Right lobe of liver (tissue), 6 donors: Measurements from ENCODE around the gene TMEM238L. TPM values are rescaled to one million over a fixed set of nuclear protein-coding genes. Genes with fewer than 3 reads are reported as not detected.

Experiments
- ATAC-seq, 4 donors: fragments of 200-7000 bp; cut with Tn5 transposase; one replicate each; pipeline ENCODE4 v1.9.1; 2020; ENCODE audit warnings: mild to moderate bottlenecking in 4 of 4, moderate library complexity in 4 of 4
- DNase-seq, 3 donors: peaks; one replicate each; pipeline ENCODE4 v3.0.0-alpha.2; 2020
- H3K27ac ChIP-seq, 3 donors: fragments of 200-600 bp; one replicate each; pipeline ENCODE4 v1.8.0; 2022
- H3K27me3 ChIP-seq, 2 donors: fragments of 200-600 bp; one replicate each; pipeline ENCODE4 v1.8.0; 2022
- H3K36me3 ChIP-seq, 4 donors: fragments of 200-600 bp; sonication (generic) in 1 of 4; one replicate each; pipeline versions ENCODE4 v1.5.1 to v1.8.0; 2017 to 2022; ENCODE audit warnings: control low read depth in 1 of 4
- H3K4me1 ChIP-seq, 4 donors: fragments of 200-600 bp; sonication (generic) in 1 of 4; one replicate each; pipeline versions ENCODE4 v1.5.1 to v1.8.0; 2017 to 2022; ENCODE audit warnings: control low read depth in 1 of 4
- H3K4me3 ChIP-seq, 3 donors: fragments of 200-600 bp; one replicate each; pipeline ENCODE4 v1.8.0; 2022
- H3K9me3 ChIP-seq, 4 donors: fragments of 200-600 bp; sonication (generic) in 1 of 4; one replicate each; pipeline versions ENCODE4 v1.5.1 to v1.8.0; 2017 to 2022; ENCODE audit warnings: control low read depth in 1 of 4
- POLR2A ChIP-seq: fragments of 450-650 bp; IDR thresholded peaks from one replicate; pipeline ENCODE4 v1.6.1; 2017; ENCODE audit warnings: antibody characterized with exemption, mild to moderate bottlenecking
- WGBS: methylation state at CpG from one replicate; pipeline ENCODE4 v1.1.6; 2018; ENCODE audit warnings: low coverage, low lambda C conversion rate; ENCODE audit not compliant: insufficient coverage; ENCODE audit errors: missing lambda C conversion rate; 5-methylcytosine and 5-hydroxymethylcytosine counted together
- intact Hi-C, 2 donors: fragments of 100-400 bp; cut with DNase I; formaldehyde crosslinking; loops; one replicate each; pipeline versions ENCODE4 v1.11.2 to v1.14.1; 2022
- total RNA-seq, 6 experiments: library from RNA; depleted of rRNA in 2 of 6; stranded (reverse); fragments of >200 nt in 2 of 6; fragmentation: NEBNext Ultra II Directional in 3 of 6; extraction: Animal tissue kit (Norgen Biotek cat#: 25700) in 3 of 6; gene quantifications; one replicate each; pipeline versions ENCODE4 v1.1.0 to v1.2.4, GENCODE V29; 2016 to 2023
- TF ChIP-seq, protein P1 (sequence below), 4 donors: fragments of 200-600 bp in 3 of 4; fragments of 450-650 bp in 1 of 4; IDR thresholded peaks; one replicate each; pipeline versions ENCODE4 v1.5.1 to v1.8.0; 2016 to 2022; ENCODE audit warnings: antibody characterized with exemption in 4 of 4, mild to moderate bottlenecking in 2 of 4
- donor health status: DM: no; HTN: yes; CAD: no.
- donor health status: DM: no; HTN: no; CAD: no.
- donor health status: DM: no; HTN: no; CAD: no.
- donor health status: DM: no; HTN: yes; CAD: no.
- donor health status: DM: no; HTN: yes; CAD: no.

The TMEM238L gene
- total RNA-seq, 6 experiments from 2014 or later = not detected

DNA sequence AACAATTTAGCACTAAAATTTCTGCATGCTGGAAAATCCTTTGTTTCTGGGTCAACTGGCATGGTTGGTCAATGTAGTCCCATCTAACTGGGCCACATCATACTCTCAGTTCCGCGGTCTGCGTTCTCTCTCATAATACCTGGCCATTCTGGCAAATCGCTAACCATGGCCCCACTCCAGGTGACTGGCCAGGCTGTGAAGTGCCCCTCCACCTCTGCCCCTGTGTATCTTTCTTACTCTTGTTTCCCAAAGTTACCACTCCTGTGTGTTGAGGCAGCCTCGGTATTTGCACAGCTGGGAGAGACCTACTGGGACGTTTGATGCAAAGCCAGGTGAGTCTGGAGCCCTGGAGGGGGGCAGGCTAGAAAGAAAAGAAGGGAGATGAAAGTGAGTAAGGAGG lies 2.0 kb upstream of the TMEM238L start:
- Histone ChIP-seq H3K27ac (no peak overlapping the region), H3K9me3 (no peaks in the 10 kb centered on the region), H3K4me1 (peaks cover 0 to 8% (median 0%) of the 10 kb centered on the region in 4 donors), H3K27me3 (no peaks in the 10 kb centered on the region), H3K36me3 (no peaks in the 10 kb centered on the region), H3K4me3 (no peak overlapping the region)
- no peak for ATAC-seq
- 91% methylated on average over 6 of the region's 6 CpGs for WGBS
- no peak for TF ChIP-seq POLR2A
- TF ChIP-seq, protein P1, sequence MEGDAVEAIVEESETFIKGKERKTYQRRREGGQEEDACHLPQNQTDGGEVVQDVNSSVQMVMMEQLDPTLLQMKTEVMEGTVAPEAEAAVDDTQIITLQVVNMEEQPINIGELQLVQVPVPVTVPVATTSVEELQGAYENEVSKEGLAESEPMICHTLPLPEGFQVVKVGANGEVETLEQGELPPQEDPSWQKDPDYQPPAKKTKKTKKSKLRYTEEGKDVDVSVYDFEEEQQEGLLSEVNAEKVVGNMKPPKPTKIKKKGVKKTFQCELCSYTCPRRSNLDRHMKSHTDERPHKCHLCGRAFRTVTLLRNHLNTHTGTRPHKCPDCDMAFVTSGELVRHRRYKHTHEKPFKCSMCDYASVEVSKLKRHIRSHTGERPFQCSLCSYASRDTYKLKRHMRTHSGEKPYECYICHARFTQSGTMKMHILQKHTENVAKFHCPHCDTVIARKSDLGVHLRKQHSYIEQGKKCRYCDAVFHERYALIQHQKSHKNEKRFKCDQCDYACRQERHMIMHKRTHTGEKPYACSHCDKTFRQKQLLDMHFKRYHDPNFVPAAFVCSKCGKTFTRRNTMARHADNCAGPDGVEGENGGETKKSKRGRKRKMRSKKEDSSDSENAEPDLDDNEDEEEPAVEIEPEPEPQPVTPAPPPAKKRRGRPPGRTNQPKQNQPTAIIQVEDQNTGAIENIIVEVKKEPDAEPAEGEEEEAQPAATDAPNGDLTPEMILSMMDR (IDR thresholded peaks at IDR 0.05) = no peak
- intact Hi-C loops = no loop called here
- DNase-seq = no peak

DNA sequence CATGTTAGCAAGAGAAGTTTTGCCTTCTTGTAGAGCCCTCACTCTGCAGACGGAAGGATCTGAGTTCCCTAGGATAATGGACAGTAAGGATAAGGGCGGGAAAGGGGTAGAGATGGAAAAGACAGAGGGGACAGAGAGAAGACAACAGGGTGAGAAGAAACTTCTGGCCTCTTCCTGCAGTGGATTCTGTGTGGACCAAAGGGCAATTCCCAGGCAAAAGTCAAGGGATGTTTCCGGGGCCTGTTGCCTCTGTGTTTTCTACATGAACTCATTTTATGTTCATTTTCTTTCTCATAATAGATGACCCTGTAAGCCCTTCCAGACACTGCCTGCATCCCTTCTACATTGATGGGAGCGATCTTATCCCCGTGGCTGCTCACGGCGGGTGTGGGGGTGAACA lies 647 bp upstream of the TMEM238L start:
- no peak for TF ChIP-seq POLR2A
- TF ChIP-seq, protein P1 (IDR thresholded peaks at IDR 0.05) = no peak
- Histone ChIP-seq H3K4me3 (no peak overlapping the region), H3K36me3 (no peaks in the 10 kb centered on the region), H3K4me1 (peaks cover 0 to 4% (median 1%) of the 10 kb centered on the region in 4 donors), H3K27me3 (no peaks in the 10 kb centered on the region), H3K9me3 (no peaks in the 10 kb centered on the region), H3K27ac (no peak overlapping the region)
- WGBS = 89% methylated on average over 7 of the region's 7 CpGs
- DNase-seq (no peak), ATAC-seq (no peak)
- intact Hi-C loops = no loop called here

DNA sequence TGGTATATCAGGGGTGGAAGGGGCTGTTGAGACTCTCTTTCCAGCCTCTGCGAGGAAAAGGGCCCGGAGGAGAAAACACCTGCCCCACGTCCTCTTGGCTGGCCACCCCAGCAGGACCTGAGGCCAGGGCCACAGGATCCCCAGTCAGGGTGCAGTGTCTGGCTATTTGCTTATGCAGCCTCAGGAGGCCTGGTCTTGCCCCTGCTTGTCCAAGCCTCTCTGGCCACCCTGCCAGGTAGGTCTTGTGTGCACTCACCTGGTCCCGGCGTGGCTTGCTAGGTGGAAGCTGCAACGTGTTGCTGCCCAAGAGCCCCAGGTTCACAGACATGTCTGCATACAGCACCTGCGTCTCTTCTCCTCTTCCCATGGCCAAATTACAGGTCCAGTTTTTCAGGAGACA lies 549 bp downstream of the TMEM238L start:
- intact Hi-C loops = no loop called here
- H3K27me3 ChIP-seq = no peaks in the 10 kb centered on the region
- peaks cover 0 to 14% (median 8%) of the 10 kb centered on the region in 4 donors for H3K4me1 ChIP-seq
- H3K27ac ChIP-seq = no peak overlapping the region
- 85% methylated on average over 5 of the region's 7 CpGs for WGBS
- DNase-seq (no peak), ATAC-seq (no peak)
- H3K9me3 ChIP-seq = no peaks in the 10 kb centered on the region
- H3K36me3 ChIP-seq = no peaks in the 10 kb centered on the region
- H3K4me3 ChIP-seq = no peak overlapping the region
- TF ChIP-seq, protein P1 (IDR thresholded peaks at IDR 0.05) = no peak
- TF ChIP-seq POLR2A = no peak

DNA sequence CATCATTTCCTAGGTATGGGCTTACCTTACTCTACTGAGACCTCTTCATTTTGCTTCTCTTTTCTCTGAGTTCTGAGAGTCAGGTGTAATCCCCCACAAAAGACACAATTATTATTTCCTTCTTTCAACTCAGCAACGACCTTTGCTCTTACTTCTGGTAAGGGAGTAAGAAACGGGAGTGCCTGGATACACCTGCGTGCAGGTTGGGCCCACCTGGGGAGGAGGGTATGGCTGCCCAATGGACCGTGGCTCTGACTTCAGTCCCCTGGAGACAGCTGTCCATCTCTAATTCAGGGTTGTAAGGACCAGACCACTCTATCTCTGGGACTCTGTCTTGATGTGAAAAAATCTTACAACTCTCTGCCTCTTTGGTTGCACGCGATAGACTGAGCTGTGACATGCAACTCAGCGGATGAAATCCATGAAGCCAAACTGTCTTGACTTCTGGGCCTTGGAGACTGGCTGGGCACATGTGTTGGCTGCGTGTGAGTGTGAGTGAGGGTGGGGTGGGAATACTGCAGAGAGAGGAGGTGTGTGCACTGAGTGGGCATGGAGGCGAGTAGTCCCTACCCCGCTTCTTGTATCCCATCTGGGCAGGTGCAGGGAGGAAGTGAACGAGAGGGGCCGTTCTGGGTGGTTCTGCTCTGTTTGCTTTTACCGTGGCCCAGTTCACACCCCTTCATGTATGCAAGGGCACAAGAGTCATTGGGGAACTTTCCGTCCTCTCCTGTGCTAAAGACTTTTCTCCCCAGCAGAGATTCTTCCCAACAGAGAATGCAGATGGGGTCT lies 1.2 kb downstream of the TMEM238L start:
- ATAC-seq = no peak
- TF ChIP-seq, protein P1 (IDR thresholded peaks at IDR 0.05) = no peak
- TF ChIP-seq POLR2A = no peak
- H3K9me3 ChIP-seq = no peaks in the 10 kb centered on the region
- peaks cover 0 to 20% (median 13%) of the 10 kb centered on the region in 4 donors for H3K4me1 ChIP-seq
- WGBS = 85% methylated on average over 11 of the region's 14 CpGs
- H3K27me3 ChIP-seq = no peaks in the 10 kb centered on the region
- H3K27ac ChIP-seq = no peak overlapping the region
- intact Hi-C loops = no loop called here
- H3K36me3 ChIP-seq = no peaks in the 10 kb centered on the region
- no peak for DNase-seq
- no peak overlapping the region for H3K4me3 ChIP-seq
